SU-DHL-6 (cell line): ENCODE results near the gene GNAI2.

Experiments
- H2AFZ ChIP-seq: fragments of 200-600 bp; sonication (generic); 2 replicates; pipeline ENCODE4 v1.6.1; 2014; ENCODE audit warnings: low read depth, mild to moderate bottlenecking, moderate library complexity, mixed read lengths, antibody characterized with exemption, low read length; ENCODE audit not compliant: severe bottlenecking
- H3F3A ChIP-seq: fragments of 200-600 bp; shearing (Covaris generic); 2 replicates; pipeline ENCODE4 v1.6.0; 2016; ENCODE audit warnings: antibody characterized with exemption, mild to moderate bottlenecking; ENCODE audit not compliant: insufficient read depth
- H3K27ac ChIP-seq: fragments of 200-600 bp; sonication (generic); 2 replicates; pipeline ENCODE4 v1.5.1; 2016; ENCODE audit warnings: low read depth, mild to moderate bottlenecking, low read length, moderate library complexity, mixed read lengths
- H3K27me3 ChIP-seq: fragments of 200-600 bp; sonication (generic), shearing (Covaris generic); 2 replicates; pipeline ENCODE4 v1.6.0; 2014; ENCODE audit warnings: mild to moderate bottlenecking, low read length
- H3K36me3 ChIP-seq: fragments of 200-600 bp; sonication (generic); 2 replicates; pipeline ENCODE4 v1.6.1; 2014; ENCODE audit warnings: mild to moderate bottlenecking, low read length, mixed read lengths
- H3K4me2 ChIP-seq: fragments of 300-600, 200-600 bp; shearing (Covaris generic), sonication (generic); 2 replicates; pipeline ENCODE4 v1.6.0; 2014; ENCODE audit warnings: low read length, low read depth, mild to moderate bottlenecking; ENCODE audit not compliant: poor library complexity, severe bottlenecking
- H3K4me3 ChIP-seq: fragments of 200-600 bp; sonication (generic); 2 replicates; pipeline ENCODE4 v1.5.1; 2014; ENCODE audit warnings: antibody characterized with exemption, low read length, mild to moderate bottlenecking, mixed read lengths; ENCODE audit not compliant: insufficient read depth, poor library complexity, severe bottlenecking
- H3K79me2 ChIP-seq: fragments of 200-600 bp; sonication (generic); 2 replicates; pipeline ENCODE4 v1.6.1; 2014; ENCODE audit warnings: mild to moderate bottlenecking, low read length, moderate library complexity; ENCODE audit not compliant: insufficient read depth
- H3K9ac ChIP-seq: fragments of 200-600 bp; sonication (generic); 2 replicates; pipeline ENCODE4 v1.7.0; 2014; ENCODE audit warnings: mild to moderate bottlenecking, low read length
- H3K9me2 ChIP-seq: fragments of 200-600 bp; sonication (generic); replicated peaks from 2 replicates; pipeline ENCODE4 v1.6.1; 2014; ENCODE audit warnings: low read length; ENCODE audit not compliant: insufficient read depth
- H3K9me3 ChIP-seq: fragments of 200-600 bp; sonication (generic); 2 replicates; pipeline ENCODE4 v1.6.1; 2014; ENCODE audit warnings: low read length, mixed read lengths; ENCODE audit not compliant: insufficient read depth
- H4K20me1 ChIP-seq: fragments of 200-600 bp; sonication (generic); 2 replicates; pipeline ENCODE4 v1.6.1; 2014; ENCODE audit warnings: low read depth, mild to moderate bottlenecking, antibody characterized with exemption, low read length, moderate library complexity, mixed read lengths
- CTCF ChIP-seq: fragments of 200-600 bp; sonication (generic); IDR thresholded peaks from one replicate; pipeline ENCODE4 v1.5.1; 2017; ENCODE audit warnings: antibody characterized with exemption, mild to moderate bottlenecking, low read length, moderate library complexity; ENCODE audit not compliant: insufficient read depth, poor library complexity, severe bottlenecking
- EZH2phosphoT487 ChIP-seq: fragments of 200-600 bp; sonication (generic), shearing (Covaris generic); conservative IDR thresholded peaks from 2 replicates; pipeline ENCODE4 v1.6.1; 2018; ENCODE audit warnings: mild to moderate bottlenecking, antibody characterized with exemption, low read length, moderate library complexity, mixed read lengths

The GNAI2 gene

GRCh38 chr3:50205413-50206276, 30.4 kb upstream of the GNAI2 start:
- TF ChIP-seq CTCF (no peak), EZH2phosphoT487 (no peak)
- Histone ChIP-seq H3K27me3 (no peaks in the 10 kb centered on the region), H2AFZ (no peak overlapping the region), H3F3A (no peaks in the 10 kb centered on the region), H3K79me2 (no peaks in the 10 kb centered on the region), H3K4me2 (no peak overlapping the region), H3K9me2 (no peaks in the 10 kb centered on the region), H3K4me3 (no peak overlapping the region), H3K9ac (no peak overlapping the region), H4K20me1 (no peaks in the 10 kb centered on the region), H3K27ac (no peak overlapping the region), H3K9me3 (no peaks in the 10 kb centered on the region), H3K36me3 (no peaks in the 10 kb centered on the region)

GRCh38 chr3:50207359-50208042, 28.5 kb upstream of the GNAI2 start:
- Histone ChIP-seq H3K36me3 (no peaks in the 10 kb centered on the region), H3K27me3 (no peaks in the 10 kb centered on the region), H3K27ac (no peak overlapping the region), H3K9me3 (no peaks in the 10 kb centered on the region), H3K4me2 (no peak overlapping the region), H3K9ac (no peak overlapping the region), H2AFZ (no peak overlapping the region), H3K9me2 (no peaks in the 10 kb centered on the region), H3K79me2 (no peaks in the 10 kb centered on the region), H3K4me3 (no peak overlapping the region), H3F3A (no peaks in the 10 kb centered on the region), H4K20me1 (no peaks in the 10 kb centered on the region)
- TF ChIP-seq CTCF = no peak
- no peak for TF ChIP-seq EZH2phosphoT487

GRCh38 chr3:50208677-50209344, 27.2 kb upstream of the GNAI2 start:
- Histone ChIP-seq H3K9me3 (no peaks in the 10 kb centered on the region), H3K36me3 (no peaks in the 10 kb centered on the region), H3K9me2 (no peaks in the 10 kb centered on the region), H2AFZ (no peak overlapping the region), H3K4me3 (no peak overlapping the region), H4K20me1 (no peaks in the 10 kb centered on the region), H3K4me2 (no peak overlapping the region), H3K9ac (no peak overlapping the region), H3K27ac (no peak overlapping the region), H3K79me2 (no peaks in the 10 kb centered on the region), H3F3A (no peaks in the 10 kb centered on the region), H3K27me3 (no peaks in the 10 kb centered on the region)
- TF ChIP-seq EZH2phosphoT487 (no peak), CTCF (no peak)
